ENCODE results near the gene TAF1B. TPM values are rescaled to one million over a fixed set of nuclear protein-coding genes. Genes with fewer than 3 reads are reported as not detected.

TAF1B gene
- polyA plus RNA-seq, 2 donors = 5.7 to 7.9 TPM

- H3K4me3 ChIP-seq (ENCODE audit: low read depth in 1 of 2, low read length in 2 of 2) = no peak overlapping the region
- peak overlapping the region; percentile 22 to 83 for H3K27ac ChIP-seq (ENCODE audit: low read depth in 2 of 2, low read length in 1 of 2)
- peaks cover 0 to 3% of the 10 kb centered on the region in 2 donors for H3K9me3 ChIP-seq (ENCODE audit: control insufficient read depth in 2 of 2, insufficient read depth in 1 of 2, low read depth in 1 of 2, low read length in 1 of 2)
- H3K36me3 ChIP-seq (ENCODE audit: control insufficient read depth in 2 of 2, insufficient read depth in 2 of 2, low read length in 1 of 2) = no peaks in the 10 kb centered on the region
- no peaks in the 10 kb centered on the region for H3K27me3 ChIP-seq (ENCODE audit: control insufficient read depth in 1 of 2, insufficient read depth in 2 of 2, low read length in 2 of 2)
- H3K4me1 ChIP-seq (ENCODE audit: control insufficient read depth in 2 of 2, insufficient read depth in 2 of 2, low read length in 1 of 2) = no peaks in the 10 kb centered on the region
- WGBS, 2 donors = 14 to 23% methylated on average over 3 of the region's 3 CpGs
These were observed 46.6 kb downstream of the TAF1B start for GRCh38 chr2:9889812-9890261.

- Histone ChIP-seq H3K4me3 (ENCODE audit: low read depth in 1 of 2, low read length in 2 of 2) (no peak overlapping the region), H3K27ac (ENCODE audit: low read depth in 2 of 2, low read length in 1 of 2) (peak overlapping the region; percentile 15 to 71), H3K36me3 (ENCODE audit: control insufficient read depth in 2 of 2, insufficient read depth in 2 of 2, low read length in 1 of 2) (no peaks in the 10 kb centered on the region), H3K4me1 (ENCODE audit: control insufficient read depth in 2 of 2, insufficient read depth in 2 of 2, low read length in 1 of 2) (no peaks in the 10 kb centered on the region), H3K27me3 (ENCODE audit: control insufficient read depth in 1 of 2, insufficient read depth in 2 of 2, low read length in 2 of 2) (no peaks in the 10 kb centered on the region), H3K9me3 (ENCODE audit: control insufficient read depth in 2 of 2, insufficient read depth in 1 of 2, low read depth in 1 of 2, low read length in 1 of 2) (no peaks in the 10 kb centered on the region)
- WGBS, 2 donors = 89 to 93% methylated on average over 4 of the region's 4 CpGs
These were observed 49.0 kb downstream of the TAF1B start for GRCh38 chr2:9892236-9892635.

GRCh38 chr2:9895669-9896590, 52.7 kb downstream of the TAF1B start:
- 49 to 51% methylated on average over 7 of the region's 7 CpGs for WGBS, 2 donors
- peak overlapping the region in 1 of 2 donors; percentile 1 for H3K4me3 ChIP-seq (ENCODE audit: low read depth in 1 of 2, low read length in 2 of 2)

GRCh38 chr2:9897331-9897737, 54.1 kb downstream of the TAF1B start:
- peak overlapping the region; percentile 74 to 97 for H3K27ac ChIP-seq (ENCODE audit: low read depth in 2 of 2, low read length in 1 of 2)

More at GRCh38 chr2:9895669-9896590, 52.7 kb downstream of the TAF1B start:
- Histone ChIP-seq H3K27me3 (ENCODE audit: control insufficient read depth in 1 of 2, insufficient read depth in 2 of 2, low read length in 2 of 2) (no peaks in the 10 kb centered on the region), H3K36me3 (ENCODE audit: control insufficient read depth in 2 of 2, insufficient read depth in 2 of 2, low read length in 1 of 2) (no peaks in the 10 kb centered on the region), H3K4me1 (ENCODE audit: control insufficient read depth in 2 of 2, insufficient read depth in 2 of 2, low read length in 1 of 2) (no peaks in the 10 kb centered on the region), H3K27ac (ENCODE audit: low read depth in 2 of 2, low read length in 1 of 2) (peak overlapping the region; percentile 96 to 97), H3K9me3 (ENCODE audit: control insufficient read depth in 2 of 2, insufficient read depth in 1 of 2, low read depth in 1 of 2, low read length in 1 of 2) (no peaks in the 10 kb centered on the region)

GRCh38 chr2:9897846-9898245, 54.6 kb downstream of the TAF1B start:
- H3K9me3 ChIP-seq (ENCODE audit: control insufficient read depth in 2 of 2, insufficient read depth in 1 of 2, low read depth in 1 of 2, low read length in 1 of 2) = no peaks in the 10 kb centered on the region
- WGBS, 2 donors = 37 to 62% methylated on average over 2 of the region's 2 CpGs
- no peak overlapping the region for H3K4me3 ChIP-seq (ENCODE audit: low read depth in 1 of 2, low read length in 2 of 2)
- no peaks in the 10 kb centered on the region for H3K36me3 ChIP-seq (ENCODE audit: control insufficient read depth in 2 of 2, insufficient read depth in 2 of 2, low read length in 1 of 2)
- H3K27me3 ChIP-seq (ENCODE audit: control insufficient read depth in 1 of 2, insufficient read depth in 2 of 2, low read length in 2 of 2) = no peaks in the 10 kb centered on the region
- H3K27ac ChIP-seq (ENCODE audit: low read depth in 2 of 2, low read length in 1 of 2) = peak overlapping the region; percentile 74 to 97
- no peaks in the 10 kb centered on the region for H3K4me1 ChIP-seq (ENCODE audit: control insufficient read depth in 2 of 2, insufficient read depth in 2 of 2, low read length in 1 of 2)

More at GRCh38 chr2:9897331-9897737, 54.1 kb downstream of the TAF1B start:
- Histone ChIP-seq H3K27me3 (ENCODE audit: control insufficient read depth in 1 of 2, insufficient read depth in 2 of 2, low read length in 2 of 2) (no peaks in the 10 kb centered on the region), H3K4me1 (ENCODE audit: control insufficient read depth in 2 of 2, insufficient read depth in 2 of 2, low read length in 1 of 2) (no peaks in the 10 kb centered on the region), H3K9me3 (ENCODE audit: control insufficient read depth in 2 of 2, insufficient read depth in 1 of 2, low read depth in 1 of 2, low read length in 1 of 2) (no peaks in the 10 kb centered on the region), H3K36me3 (ENCODE audit: control insufficient read depth in 2 of 2, insufficient read depth in 2 of 2, low read length in 1 of 2) (no peaks in the 10 kb centered on the region), H3K4me3 (ENCODE audit: low read depth in 1 of 2, low read length in 2 of 2) (no peak overlapping the region)
- WGBS, 2 donors = 11 to 30% methylated on average over 3 of the region's 3 CpGs

- Histone ChIP-seq H3K27me3 (ENCODE audit: control insufficient read depth in 1 of 2, insufficient read depth in 2 of 2, low read length in 2 of 2) (no peaks in the 10 kb centered on the region), H3K4me1 (ENCODE audit: control insufficient read depth in 2 of 2, insufficient read depth in 2 of 2, low read length in 1 of 2) (no peaks in the 10 kb centered on the region), H3K36me3 (ENCODE audit: control insufficient read depth in 2 of 2, insufficient read depth in 2 of 2, low read length in 1 of 2) (peaks cover 0 to 2% of the 10 kb centered on the region in 2 donors), H3K4me3 (ENCODE audit: low read depth in 1 of 2, low read length in 2 of 2) (no peak overlapping the region), H3K27ac (ENCODE audit: low read depth in 2 of 2, low read length in 1 of 2) (no peak overlapping the region), H3K9me3 (ENCODE audit: control insufficient read depth in 2 of 2, insufficient read depth in 1 of 2, low read depth in 1 of 2, low read length in 1 of 2) (no peaks in the 10 kb centered on the region)
- 39 to 53% methylated on average over 1 of the region's 1 CpG for WGBS, 2 donors
These were observed 62.1 kb downstream of the TAF1B start for GRCh38 chr2:9905413-9905812.

- Histone ChIP-seq H3K4me3 (ENCODE audit: low read depth in 1 of 2, low read length in 2 of 2) (no peak overlapping the region), H3K36me3 (ENCODE audit: control insufficient read depth in 2 of 2, insufficient read depth in 2 of 2, low read length in 1 of 2) (peaks cover 2 to 3% of the 10 kb centered on the region in 2 donors), H3K4me1 (ENCODE audit: control insufficient read depth in 2 of 2, insufficient read depth in 2 of 2, low read length in 1 of 2) (no peaks in the 10 kb centered on the region), H3K27ac (ENCODE audit: low read depth in 2 of 2, low read length in 1 of 2) (peak overlapping the region; percentile 69 to 75), H3K27me3 (ENCODE audit: control insufficient read depth in 1 of 2, insufficient read depth in 2 of 2, low read length in 2 of 2) (no peaks in the 10 kb centered on the region), H3K9me3 (ENCODE audit: control insufficient read depth in 2 of 2, insufficient read depth in 1 of 2, low read depth in 1 of 2, low read length in 1 of 2) (no peaks in the 10 kb centered on the region)
- WGBS, 2 donors = 84 to 89% methylated on average over 7 of the region's 7 CpGs
These were observed 64.1 kb downstream of the TAF1B start for GRCh38 chr2:9907402-9907801.

- peaks cover 2 to 3% of the 10 kb centered on the region in 2 donors for H3K36me3 ChIP-seq (ENCODE audit: control insufficient read depth in 2 of 2, insufficient read depth in 2 of 2, low read length in 1 of 2)
- WGBS, 2 donors = 99 to 100% methylated on average over 1 of the region's 1 CpG
- H3K4me3 ChIP-seq (ENCODE audit: low read depth in 1 of 2, low read length in 2 of 2) = no peak overlapping the region
- H3K27me3 ChIP-seq (ENCODE audit: control insufficient read depth in 1 of 2, insufficient read depth in 2 of 2, low read length in 2 of 2) = no peaks in the 10 kb centered on the region
- no peaks in the 10 kb centered on the region for H3K9me3 ChIP-seq (ENCODE audit: control insufficient read depth in 2 of 2, insufficient read depth in 1 of 2, low read depth in 1 of 2, low read length in 1 of 2)
- H3K4me1 ChIP-seq (ENCODE audit: control insufficient read depth in 2 of 2, insufficient read depth in 2 of 2, low read length in 1 of 2) = no peaks in the 10 kb centered on the region
- peak overlapping the region in 1 of 2 donors; percentile 4 for H3K27ac ChIP-seq (ENCODE audit: low read depth in 2 of 2, low read length in 1 of 2)
These were observed 65.4 kb downstream of the TAF1B start for GRCh38 chr2:9908639-9909038.

- no peak overlapping the region for H3K4me3 ChIP-seq (ENCODE audit: low read depth in 1 of 2, low read length in 2 of 2)
- peaks cover 2 to 3% of the 10 kb centered on the region in 2 donors for H3K36me3 ChIP-seq (ENCODE audit: control insufficient read depth in 2 of 2, insufficient read depth in 2 of 2, low read length in 1 of 2)
- no peaks in the 10 kb centered on the region for H3K4me1 ChIP-seq (ENCODE audit: control insufficient read depth in 2 of 2, insufficient read depth in 2 of 2, low read length in 1 of 2)
- no peaks in the 10 kb centered on the region for H3K9me3 ChIP-seq (ENCODE audit: control insufficient read depth in 2 of 2, insufficient read depth in 1 of 2, low read depth in 1 of 2, low read length in 1 of 2)
- H3K27ac ChIP-seq (ENCODE audit: low read depth in 2 of 2, low read length in 1 of 2) = peak overlapping the region in 1 of 2 donors; percentile 68
- no peaks in the 10 kb centered on the region for H3K27me3 ChIP-seq (ENCODE audit: control insufficient read depth in 1 of 2, insufficient read depth in 2 of 2, low read length in 2 of 2)
- WGBS, 2 donors = 67 to 74% methylated on average over 2 of the region's 2 CpGs
These were observed 65.8 kb downstream of the TAF1B start for GRCh38 chr2:9909106-9909505.

Data from esophagus (tissue), 2 donors.